K562 (cell line): ENCODE results near the gene KLF13. TPM values are rescaled to one million over a fixed set of nuclear protein-coding genes. Genes with fewer than 3 reads are reported as not detected.

Experiments
- ATAC-seq: fragments of 200-7000 bp; cut with Tn5 transposase; 3 replicates; pipeline ENCODE4 v1.9.1; 2020; ENCODE audit warnings: moderate library complexity
- BruUV-seq: library from RNA; stranded (reverse); fragments of 400-500 nt; replicated peaks from 2 replicates; lab custom pipeline; 2021; lab: Mats Ljungman, UMichigan
- CTCF ChIA-PET: fragments of 300-600 bp; formaldehyde crosslinking; extraction: SDS; loops from one replicate; lab custom pipeline; 2021; ENCODE audit warnings: low intra/inter-chr PET ratio; lab: Yijun Ruan, JAX
- POLR2A ChIA-PET: fragments of 300-600, 350-650 bp; sonication (Branson Sonifier 250); formaldehyde crosslinking; extraction: SDS; loops from one replicate; lab custom pipeline; 2021; ENCODE audit warnings: antibody characterized with exemption, inconsistent platforms; lab: Yijun Ruan, JAX
- DNase-seq, 4 experiments: peaks; one replicate each; pipeline versions ENCODE4 v3.0.0 to v3.0.0-alpha.2; 2011 to 2018; ENCODE audit warnings: low spot score in 3 of 4, mixed read lengths in 3 of 4; ENCODE audit errors: extremely low read depth in 1 of 4
- FAIRE-seq: peaks from 2 replicates; lab custom pipeline; 2011; peaks lifted over from hg19 to GRCh38; lab: Jason Lieb, UNC
- H2AFZ ChIP-seq: 2 replicates; pipeline ENCODE4 v1.6.0; 2011; ENCODE audit warnings: low read depth, low read length, control low read depth, inconsistent platforms
- H3K27ac ChIP-seq: fragments of 200-600 bp; 3 replicates; pipeline ENCODE4 v1.8.0; 2011; ENCODE audit warnings: low read depth, mild to moderate bottlenecking, control low read depth, inconsistent platforms, low read length, moderate library complexity, mixed read lengths; ENCODE audit errors: extremely low read depth
- H3K27me3 ChIP-seq, 2 experiments: fragments of 300-600 bp in 1 of 2; 2 replicates in 1 of 2; 3 replicates in 1 of 2; pipeline versions ENCODE4 v1.6.0 to v1.8.0; 2011; ENCODE audit warnings: inconsistent platforms in 2 of 2, low read length in 2 of 2, mild to moderate bottlenecking in 1 of 2, mixed read lengths in 1 of 2, moderate library complexity in 1 of 2; ENCODE audit not compliant: control insufficient read depth in 2 of 2, insufficient read depth in 2 of 2
- H3K36me3 ChIP-seq: fragments of 300-600 bp; 3 replicates; pipeline ENCODE4 v1.8.0; 2011; ENCODE audit warnings: mild to moderate bottlenecking, low read length, inconsistent platforms; ENCODE audit not compliant: control insufficient read depth, insufficient read depth
- H3K4me1 ChIP-seq, 2 experiments: fragments of 200-600 bp in 1 of 2; replicated peaks in 1 of 2; 2 replicates in 1 of 2; 3 replicates in 1 of 2; pipeline versions ENCODE4 v1.5.1 to v1.8.0; 2011; ENCODE audit warnings: inconsistent platforms in 2 of 2, low read length in 2 of 2, mild to moderate bottlenecking in 1 of 2, mixed read lengths in 1 of 2, moderate library complexity in 1 of 2; ENCODE audit not compliant: control insufficient read depth in 2 of 2, insufficient read depth in 2 of 2
- H3K4me2 ChIP-seq: 2 replicates; pipeline ENCODE4 v1.6.1; 2011; ENCODE audit warnings: low read length, control low read depth, inconsistent platforms, mixed read lengths; ENCODE audit not compliant: insufficient read depth
- H3K4me3 ChIP-seq: fragments of 200-600 bp; sonication (generic), shearing (Covaris generic); 2 replicates; pipeline ENCODE4 v1.5.1; 2016; ENCODE audit warnings: control low read depth, inconsistent platforms
- H3K79me2 ChIP-seq: fragments of 200-600 bp; 3 replicates; pipeline ENCODE4 v1.8.0; 2011; ENCODE audit warnings: low read length, inconsistent platforms; ENCODE audit not compliant: control insufficient read depth, insufficient read depth
- H3K9ac ChIP-seq, 2 experiments: 2 replicates each; pipeline versions ENCODE4 v1.6.0 to v1.6.1; 2011; ENCODE audit warnings: low read depth in 2 of 2, low read length in 2 of 2, control low read depth in 1 of 2, inconsistent platforms in 1 of 2, mild to moderate bottlenecking in 1 of 2, mixed read lengths in 1 of 2; ENCODE audit not compliant: insufficient read depth in 1 of 2
- H3K9me1 ChIP-seq: one replicate; pipeline ENCODE4 v1.6.0; 2011; ENCODE audit warnings: inconsistent platforms, mild to moderate bottlenecking, low read length, moderate library complexity; ENCODE audit not compliant: control insufficient read depth, insufficient read depth
- H3K9me3 ChIP-seq: replicated peaks from 2 replicates; pipeline ENCODE4 v1.5.1; 2011; ENCODE audit warnings: low read depth, low read length, inconsistent platforms; ENCODE audit not compliant: control insufficient read depth, insufficient read depth
- H4K20me1 ChIP-seq: replicated peaks from 2 replicates; pipeline ENCODE4 v1.6.1; 2011; ENCODE audit warnings: low read length, inconsistent platforms, mixed read lengths; ENCODE audit not compliant: control insufficient read depth, insufficient read depth
- ARHGAP35 ChIP-seq: fragments of 450-650 bp; IDR thresholded peaks from 2 replicates; pipeline ENCODE4 v1.6.1; 2018; ENCODE audit not compliant: partially characterized antibody
- FOXK2 ChIP-seq, 2 experiments: fragments of 450-650 bp; IDR thresholded peaks in 1 of 2; conservative IDR thresholded peaks in 1 of 2; 2 replicates each; pipeline ENCODE4 v1.6.1; 2016; ENCODE audit warnings: low read depth in 2 of 2, mild to moderate bottlenecking in 1 of 2
- HDAC8 ChIP-seq: fragments of 450-650 bp; IDR thresholded peaks from 2 replicates; pipeline ENCODE4 v1.6.1; 2016; ENCODE audit warnings: mild to moderate bottlenecking, missing genetic modification characterization, moderate library complexity, missing compliant biosample characterization
- MEIS2 ChIP-seq: fragments of 450-650 bp; IDR thresholded peaks from 2 replicates; pipeline ENCODE4 v1.6.1; 2014; ENCODE audit warnings: mild to moderate bottlenecking; ENCODE audit not compliant: partially characterized antibody
- ZFP36 ChIP-seq: fragments of 150-350 bp; IDR thresholded peaks from 2 replicates; pipeline ENCODE4 v1.6.1; 2018; ENCODE audit warnings: low read length, low read depth; ENCODE audit not compliant: partially characterized antibody
- ZFPM2 ChIP-seq: fragments of 250-450 bp; sonication (Bioruptor Pico); IDR thresholded peaks from 2 replicates; pipeline ENCODE4 v1.5.1; 2022; ENCODE audit warnings: mild to moderate bottlenecking
- ZNF197 ChIP-seq: fragments of 200-800 bp; sonication (Bioruptor generic); IDR thresholded peaks from 2 replicates; pipeline ENCODE4 v1.6.1; 2016; ENCODE audit warnings: low read depth, missing genetic modification characterization, missing compliant biosample characterization
- ZNF589 ChIP-seq: fragments of 200-800 bp; sonication (Bioruptor generic); IDR thresholded peaks from 2 replicates; pipeline ENCODE4 v1.6.1; 2016; ENCODE audit warnings: low read depth, missing genetic modification characterization, missing compliant biosample characterization
- WGBS: fragments of 100-300 bp; shearing (Covaris generic); methylation state at CpG from one replicate; pipeline ENCODE4 v1.1.6; 2016; ENCODE audit warnings: low coverage, mixed read lengths; ENCODE audit not compliant: insufficient coverage; ENCODE audit errors: missing lambda C conversion rate; 5-methylcytosine and 5-hydroxymethylcytosine counted together
- in situ Hi-C: fragments of 300-500 bp; cut with MboI; formaldehyde crosslinking; loops from 4 replicates; pipeline ENCODE4 v1.15.0; 2018; ENCODE audit warnings: inconsistent platforms, mixed read lengths
- intact Hi-C: fragments of 100-400 bp; cut with micrococcal nuclease; formaldehyde crosslinking; loops from 2 replicates; pipeline ENCODE4 v1.14.2; 2022
- polyA plus RNA-seq, 8 experiments: library from polyadenylated mRNA; depleted of rRNA in 4 of 8; stranded (reverse) in 5 of 8; unstranded in 3 of 8; fragments of >200 nt; fragmentation: Nextera tagmentation in 2 of 8; fragmentation: Illumina TruSeq in 1 of 8; extraction: Ambion mirVana in 2 of 8; extraction: Trizol in 1 of 8; gene quantifications; 2 replicates each; pipeline versions ENCODE4 v1.2.1 to v1.2.3, GENCODE V29; 2011 to 2014; ENCODE audit warnings: inconsistent platforms in 1 of 8, missing spikeins in 1 of 8
- total RNA-seq, 7 experiments: library from RNA; depleted of rRNA in 6 of 7; stranded (reverse); fragments of >200 nt in 6 of 7; fragmentation: Illumina TruSeq in 2 of 7; extraction: Trizol in 2 of 7; gene quantifications; 2 replicates each; pipeline versions ENCODE4 v1.2.1 to v1.2.3, GENCODE V29; 2011 to 2021; ENCODE audit warnings: low replicate concordance in 1 of 7
- TF ChIP-seq, protein P1 (sequence below): fragments of 250-450 bp; sonication (Bioruptor Pico); IDR thresholded peaks from 2 replicates; pipeline ENCODE4 v1.5.0; 2021

The KLF13 gene
- total and polyA plus RNA-seq, 9 of the 15 experiments (the other 6 are each of a cell fraction or from before 2014, with no cell fraction given): 1.8 to 10.5 (median 4.8) TPM

DNA sequence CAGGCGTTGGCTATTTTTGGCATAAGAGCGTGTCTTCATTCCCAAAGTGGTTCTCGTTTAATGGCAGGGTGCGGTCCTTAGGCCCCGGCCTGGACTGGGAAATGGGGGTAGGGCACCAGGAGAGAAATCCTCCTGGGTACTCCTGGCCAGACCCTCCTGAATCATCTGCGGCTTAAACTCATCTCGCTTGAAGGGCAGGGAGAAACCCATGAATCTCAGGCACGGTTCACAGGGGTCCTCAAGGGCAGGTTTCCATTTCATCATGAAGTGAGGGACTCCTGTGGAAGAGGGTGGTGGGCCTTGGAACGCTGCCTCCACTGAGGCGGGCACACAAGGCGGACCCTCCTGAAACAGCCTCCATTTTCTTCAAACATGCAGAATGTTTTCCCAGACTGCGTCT is 48.4 kb downstream of the KLF13 start:
- H4K20me1 ChIP-seq: no peaks in the 10 kb centered on the region; the same call in 1 of the 2 replicates
- DNase-seq: no peak
- no peak for FAIRE-seq
- H3K36me3 ChIP-seq: no peaks in the 10 kb centered on the region
- no peaks in the 10 kb centered on the region for H3K9me1 ChIP-seq
- H3K9me3 ChIP-seq: no peaks in the 10 kb centered on the region
- intact Hi-C loops (no loop called here), in situ Hi-C loops (no loop called here)
- CTCF ChIA-PET: no interaction called here
- no peaks in the 10 kb centered on the region for H3K79me2 ChIP-seq
- H2AFZ ChIP-seq: no peak overlapping the region
- no peak for ATAC-seq
- no peak overlapping the region for H3K4me3 ChIP-seq
- no peak overlapping the region for H3K9ac ChIP-seq
- peaks cover 0 to 12% of the 10 kb centered on the region in 2 experiments; a peak in 2 of 5 replicates for H3K4me1 ChIP-seq
- WGBS: 42% methylated on average over 9 of the region's 12 CpGs
- TF ChIP-seq ZNF589 (no peak), MEIS2 (no peak), ZFPM2 (CRISPR knock-in tag) (no peak), ZFP36 (no peak), FOXK2 (conservative IDR thresholded peaks at IDR 0.05 in 1 of 2, IDR thresholded peaks at IDR 0.05 in 1 of 2; ENCODE audit: low read depth in 2 of 2) (no peak), HDAC8 (tag) (no peak), ARHGAP35 (no peak), ZNF197 (CRISPR knock-in tag) (no peak)
- TF ChIP-seq, protein P1, sequence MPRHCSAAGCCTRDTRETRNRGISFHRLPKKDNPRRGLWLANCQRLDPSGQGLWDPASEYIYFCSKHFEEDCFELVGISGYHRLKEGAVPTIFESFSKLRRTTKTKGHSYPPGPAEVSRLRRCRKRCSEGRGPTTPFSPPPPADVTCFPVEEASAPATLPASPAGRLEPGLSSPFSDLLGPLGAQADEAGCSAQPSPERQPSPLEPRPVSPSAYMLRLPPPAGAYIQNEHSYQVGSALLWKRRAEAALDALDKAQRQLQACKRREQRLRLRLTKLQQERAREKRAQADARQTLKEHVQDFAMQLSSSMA: no peak
- POLR2A ChIA-PET: no interaction called here
- no peak overlapping the region for H3K27ac ChIP-seq
- H3K4me2 ChIP-seq: no peak overlapping the region
- H3K27me3 ChIP-seq: no peaks in the 10 kb centered on the region; a peak in 1 of 5 replicates
- BruUV-seq: no TSS peak
